Measurements from ENCODE around the gene ARHGAP44.
"Not testable (repeated sequence)": the region's sequence is repeated elsewhere in the genome, so short reads cannot be mapped to it uniquely, and the experiment has no call there.

ARHGAP44 gene

GRCh38 chr17:12963505-12963904 is 174.2 kb downstream of the ARHGAP44 start:
- DNase-seq (ENCODE audit: low read depth in 2 of 2) = no peak

- no peak for DNase-seq (ENCODE audit: low read depth in 2 of 2)
These were observed 174.9 kb downstream of the ARHGAP44 start for GRCh38 chr17:12964162-12964561.

DNA sequence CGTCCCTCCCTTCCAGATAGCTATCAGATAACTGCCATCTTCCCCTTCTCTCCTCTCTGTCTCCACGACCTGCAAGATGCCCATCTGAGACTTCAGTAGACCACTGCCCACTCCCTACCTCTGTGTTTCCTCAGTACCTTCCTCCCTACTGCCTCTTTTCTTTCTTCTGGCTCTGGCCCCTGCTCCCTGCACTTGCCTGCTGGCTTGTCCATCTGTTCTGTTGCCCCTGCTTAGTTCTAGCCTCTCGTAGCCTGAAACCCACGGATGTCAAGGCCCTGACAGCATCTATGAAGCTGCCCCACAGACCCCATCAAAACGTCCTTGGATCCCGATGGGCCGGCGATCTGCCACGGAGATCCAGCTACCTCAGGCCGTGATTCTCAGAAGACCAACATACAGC is 175.5 kb downstream of the ARHGAP44 start:
- no peak for DNase-seq (ENCODE audit: low read depth in 2 of 2)

- DNase-seq (ENCODE audit: low read depth in 2 of 2) = no peak
These were observed 176.7 kb downstream of the ARHGAP44 start for GRCh38 chr17:12965988-12966387.

DNA sequence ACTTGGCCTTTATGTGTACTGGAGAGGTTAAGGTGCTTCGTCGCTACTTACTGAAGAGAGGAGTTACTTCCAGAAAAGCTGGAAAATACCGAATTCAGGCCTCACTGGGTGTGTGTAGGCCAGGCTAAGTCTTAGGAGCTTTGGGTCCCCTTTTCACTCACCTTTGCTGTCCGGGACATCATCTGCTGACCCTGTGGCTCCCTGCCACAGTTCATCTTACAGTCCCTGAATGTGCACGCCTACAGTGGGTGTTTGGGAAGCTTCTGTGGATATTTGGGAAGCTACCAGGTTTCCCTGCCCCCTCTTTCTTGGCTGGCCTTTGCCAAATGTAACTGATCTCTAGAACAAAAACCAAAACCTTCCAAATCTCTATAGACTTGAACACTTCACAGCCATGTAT is 177.1 kb downstream of the ARHGAP44 start:
- DNase-seq (ENCODE audit: low read depth in 2 of 2) = no peak

- DNase-seq (ENCODE audit: low read depth in 2 of 2) = no peak
These were observed 178.7 kb downstream of the ARHGAP44 start for GRCh38 chr17:12967962-12968361.

DNA sequence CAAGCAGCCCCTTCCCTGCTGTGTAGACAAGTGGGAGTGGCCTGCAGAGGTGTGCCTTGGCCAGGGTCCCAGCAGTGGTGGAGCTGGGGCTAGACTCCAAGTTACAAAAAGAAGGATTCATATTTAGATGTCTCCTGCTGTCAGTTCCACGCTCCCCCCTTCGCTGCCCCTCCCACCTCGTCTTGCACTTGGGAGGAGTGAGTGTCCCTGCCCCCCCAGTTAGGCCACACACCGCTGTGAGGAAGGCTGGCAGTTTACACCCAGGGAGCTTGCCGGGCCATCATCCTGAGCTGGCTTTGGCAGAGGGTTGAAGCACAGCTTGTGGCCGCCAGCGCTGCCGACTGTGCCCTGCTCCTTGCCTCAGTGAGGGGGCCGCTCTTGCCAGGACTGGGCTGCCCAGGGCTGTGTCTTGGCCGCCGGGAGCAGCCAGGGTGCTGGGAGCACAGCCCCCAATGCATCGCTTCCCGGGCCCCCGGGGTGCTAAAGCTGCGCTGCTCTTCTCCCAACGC is 184.3 kb downstream of the ARHGAP44 start:
- no peak for DNase-seq (ENCODE audit: low read depth in 2 of 2)

- no peak for DNase-seq (ENCODE audit: low read depth in 2 of 2)
These were observed 184.8 kb downstream of the ARHGAP44 start for GRCh38 chr17:12974005-12974531.

DNA sequence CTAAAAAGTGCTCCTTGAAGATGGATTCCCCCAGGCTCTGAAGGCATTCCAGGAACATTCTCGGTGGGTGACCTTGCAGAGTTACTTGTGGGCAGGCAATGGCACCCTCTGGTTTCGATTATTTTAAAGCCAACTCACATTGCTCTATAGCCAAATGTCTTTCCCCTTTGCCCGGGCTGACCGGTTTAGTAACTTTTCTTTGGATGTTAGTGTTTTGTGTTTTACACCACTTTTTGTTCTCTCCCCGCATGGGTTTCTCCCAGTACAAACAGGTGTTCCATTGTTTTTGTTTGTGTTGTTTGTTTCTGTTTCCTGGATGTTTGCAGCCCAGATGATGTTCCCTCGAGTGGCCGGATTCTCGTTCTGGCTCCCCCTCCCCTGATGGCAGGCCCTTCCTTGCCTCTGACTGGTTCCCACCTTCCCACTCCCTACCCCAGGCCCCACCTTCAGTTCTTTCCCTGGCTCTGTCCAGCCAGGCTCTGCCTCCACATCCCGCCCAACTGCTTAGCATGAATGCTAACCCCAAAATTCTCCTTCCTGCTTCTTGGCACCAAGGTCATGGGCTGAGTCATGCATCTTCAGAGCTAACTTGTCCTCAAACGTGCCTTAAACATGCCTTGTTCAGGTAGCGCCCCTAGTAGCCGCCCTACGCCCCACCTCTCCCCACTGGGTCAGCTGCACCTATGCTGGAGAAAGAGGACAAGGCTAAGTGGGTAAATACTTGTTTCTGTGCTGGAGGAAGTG is 187.9 kb downstream of the ARHGAP44 start:
- no peak for DNase-seq (ENCODE audit: low read depth in 2 of 2)

DNA sequence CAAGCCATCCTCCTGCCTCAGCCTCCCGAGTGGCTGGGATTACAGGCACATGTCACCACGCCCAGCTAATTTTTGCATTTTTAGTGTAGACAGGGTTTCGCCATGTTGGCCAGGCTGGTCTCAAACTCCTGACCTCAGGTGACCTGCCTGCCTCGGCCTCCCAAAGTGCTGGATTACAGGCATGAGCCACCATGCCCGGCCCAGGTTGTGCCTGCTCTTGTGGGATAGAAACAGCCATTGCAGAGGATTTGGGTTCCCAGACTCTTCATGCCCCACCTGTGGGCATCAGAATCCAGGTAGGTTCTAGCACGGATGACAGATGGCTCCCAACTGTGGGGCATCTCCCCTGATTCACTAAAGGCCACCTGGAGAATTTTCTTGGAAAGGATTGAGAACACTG is 189.5 kb downstream of the ARHGAP44 start:
- not testable (repeated sequence) for DNase-seq (ENCODE audit: low read depth in 2 of 2)

GRCh38 chr17:12979246-12979645 is 189.9 kb downstream of the ARHGAP44 start:
- DNase-seq (ENCODE audit: low read depth in 2 of 2) = no peak

GRCh38 chr17:12979826-12980500 is 190.7 kb downstream of the ARHGAP44 start:
- no peak for DNase-seq (ENCODE audit: low read depth in 2 of 2)

GRCh38 chr17:12982224-12982623 is 192.9 kb downstream of the ARHGAP44 start:
- DNase-seq (ENCODE audit: low read depth in 2 of 2) = no peak

- DNase-seq (ENCODE audit: low read depth in 2 of 2) = no peak
These were observed 194.9 kb downstream of the ARHGAP44 start for GRCh38 chr17:12983991-12984884.

DNA sequence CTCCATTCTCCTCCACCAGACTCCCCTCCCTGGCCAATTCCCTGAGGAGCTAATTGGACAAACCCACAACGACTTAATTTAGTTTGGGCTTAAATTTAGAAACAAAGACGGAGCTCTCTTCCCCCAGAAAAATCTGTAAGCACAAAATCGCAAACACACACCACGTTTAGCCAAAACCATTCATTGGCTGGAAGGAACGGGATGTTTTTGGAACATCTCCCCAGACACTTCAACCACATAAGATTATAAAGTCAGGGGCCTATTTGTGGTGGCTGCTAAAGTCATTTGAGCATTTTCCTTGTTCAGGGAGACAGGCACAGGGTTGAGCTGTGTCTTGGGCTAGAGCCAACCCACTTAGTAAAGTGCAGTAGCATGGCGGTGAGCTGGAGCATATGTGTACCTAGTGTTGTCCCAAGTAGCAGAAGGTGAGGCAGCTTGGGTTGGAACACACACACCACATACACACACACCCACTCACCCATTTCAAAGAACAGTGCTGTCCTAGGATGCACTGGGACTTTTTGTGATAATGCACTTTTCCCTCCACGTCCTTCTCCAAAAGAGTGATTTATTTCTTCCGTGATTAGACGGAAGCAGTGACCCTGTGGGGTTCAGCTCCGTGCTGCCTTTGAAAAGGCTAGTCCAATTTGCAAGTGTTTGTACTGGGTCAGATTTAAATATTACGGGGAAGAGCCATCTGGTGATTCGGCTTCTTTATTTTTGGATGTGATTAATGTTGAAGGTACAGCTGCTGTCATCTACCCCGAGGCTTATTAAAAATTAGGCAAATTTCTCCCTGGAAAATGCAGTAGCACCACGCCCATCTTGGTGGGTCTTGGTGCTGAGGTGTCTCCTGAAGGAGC is 196.4 kb downstream of the ARHGAP44 start:
- no peak for DNase-seq (ENCODE audit: low read depth in 2 of 2)

DNA sequence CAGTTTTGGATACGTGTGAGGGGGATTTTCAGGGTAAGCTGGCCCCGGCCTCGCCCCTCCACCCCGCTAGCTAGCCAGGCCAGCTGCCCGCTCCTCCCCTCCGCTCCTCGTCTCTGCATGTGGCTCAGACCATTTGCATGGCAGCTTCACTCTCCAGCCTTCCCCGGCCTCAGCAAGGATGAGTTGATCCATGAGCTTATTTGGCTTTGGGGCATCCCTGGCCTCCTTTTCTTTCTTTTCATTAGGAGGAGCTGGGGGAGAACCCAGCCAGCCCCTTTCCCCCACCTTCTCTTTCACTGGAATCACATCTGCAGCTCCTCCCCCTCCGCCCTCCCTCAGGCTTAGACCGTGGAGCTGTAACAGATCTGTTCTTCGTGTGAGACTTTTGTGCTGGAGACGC is 197.8 kb downstream of the ARHGAP44 start:
- DNase-seq (ENCODE audit: low read depth in 2 of 2) = no peak

DNA sequence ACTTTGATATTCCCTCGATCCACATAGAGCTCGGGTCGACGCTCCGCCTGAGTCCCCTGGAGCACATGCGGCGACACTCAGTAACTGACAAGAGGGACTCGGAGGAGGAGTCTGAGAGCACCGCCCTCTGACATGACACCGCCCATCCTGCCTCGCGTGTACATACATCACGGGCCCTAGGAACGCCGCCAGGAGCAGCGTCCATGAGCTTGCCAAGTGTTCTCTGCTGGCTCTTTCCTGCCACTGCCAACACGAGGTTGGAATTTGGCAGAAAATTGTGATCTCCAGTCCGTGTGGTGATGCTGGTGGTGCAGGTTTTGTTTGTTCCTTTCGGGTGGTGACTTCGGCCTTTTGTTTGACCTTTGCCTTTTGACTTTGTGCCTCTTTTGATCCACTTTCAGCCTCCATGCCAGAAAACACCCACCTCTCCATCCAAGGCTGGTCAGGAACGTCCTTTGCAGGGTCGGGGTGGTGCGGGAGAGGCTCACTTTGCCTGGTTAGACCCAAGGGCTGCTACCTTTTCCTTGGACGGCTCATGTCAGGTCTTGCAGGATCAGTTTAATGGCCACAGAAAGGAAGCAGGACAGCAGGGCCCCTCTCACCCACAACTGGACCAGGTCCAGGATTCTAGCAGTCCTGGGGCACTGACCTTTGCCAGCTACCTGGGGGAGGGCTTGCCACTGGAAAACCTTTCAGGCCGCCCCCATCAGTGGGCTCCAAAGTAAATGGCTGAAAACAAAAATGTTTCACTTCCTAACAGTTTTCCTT is 200.9 kb downstream of the ARHGAP44 start:
- DNase-seq (ENCODE audit: low read depth in 2 of 2) = no peak

DNA sequence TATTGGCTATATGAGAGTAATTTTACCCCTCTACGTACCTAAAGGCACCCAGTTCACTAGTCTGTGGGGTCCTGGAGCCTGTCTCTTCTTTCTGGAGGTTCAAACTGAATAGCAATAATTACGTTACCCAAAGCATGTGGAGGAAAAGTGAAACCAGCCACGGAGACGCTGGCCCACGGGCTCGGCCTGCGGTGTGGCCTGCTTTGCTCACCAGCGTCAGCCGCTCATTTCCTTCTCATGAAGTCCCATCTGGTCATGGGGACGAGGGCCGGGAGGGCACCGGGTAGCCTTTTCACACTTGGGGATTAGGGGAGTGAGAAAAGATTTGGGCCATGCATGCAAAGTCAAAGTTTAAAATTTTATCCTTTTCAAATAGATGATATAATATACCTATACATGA is 201.6 kb downstream of the ARHGAP44 start:
- no peak for DNase-seq (ENCODE audit: low read depth in 2 of 2)

GRCh38 chr17:12992676-12993075 is 203.4 kb downstream of the ARHGAP44 start:
- no peak for DNase-seq (ENCODE audit: low read depth in 2 of 2)

GRCh38 chr17:12993631-12994030 is 204.3 kb downstream of the ARHGAP44 start:
- DNase-seq (ENCODE audit: low read depth in 2 of 2) = no peak

All from stimulated activated CD4-positive, alpha-beta T cell treated with anti-CD3 and anti-CD28 coated beads, Interleukin-12 subunit alpha, Interleukin-12 subunit beta, amount 100 ng/mL, for 24 hours (primary cell).